ENCODE results near the gene DEPDC7. TPM values are rescaled to one million over a fixed set of nuclear protein-coding genes. Genes with fewer than 3 reads are reported as not detected.
"Not testable (repeated sequence)": the region's sequence is repeated elsewhere in the genome, so short reads cannot be mapped to it uniquely, and the experiment has no call there.

The DEPDC7 gene
- total RNA-seq, 1 donor from 2014 or later: 0.37 TPM

- DNase-seq: no peak
- intact Hi-C loops (cut with micrococcal nuclease): no loop called here
- ATAC-seq: no peak
These were observed 3.2 kb downstream of the DEPDC7 start for GRCh38 chr11:33018840-33019239.

- DNase-seq: no peak
These were observed 5.8 kb downstream of the DEPDC7 start for GRCh38 chr11:33021501-33021900.

GRCh38 chr11:33021937-33022336 lies 6.3 kb downstream of the DEPDC7 start:
- no peak for DNase-seq
- intact Hi-C loops (cut with micrococcal nuclease): no loop called here
- ATAC-seq: no peak

More at GRCh38 chr11:33021501-33021900, 5.8 kb downstream of the DEPDC7 start:
- ATAC-seq: no peak
- intact Hi-C loops (cut with micrococcal nuclease): no loop called here

GRCh38 chr11:33025339-33025722 lies 9.7 kb downstream of the DEPDC7 start:
- no peak for DNase-seq
- intact Hi-C loops (cut with micrococcal nuclease): no loop called here
- no peak for ATAC-seq

- no peak for ATAC-seq
- no peak for DNase-seq
- intact Hi-C loops (cut with micrococcal nuclease): no loop called here
These were observed 11.6 kb downstream of the DEPDC7 start for GRCh38 chr11:33027233-33027632.

- intact Hi-C loops (cut with micrococcal nuclease): no loop called here
- DNase-seq (no peak), ATAC-seq (no peak)
These were observed 12.3 kb downstream of the DEPDC7 start for GRCh38 chr11:33027846-33028536.

- DNase-seq: no peak
These were observed 12.8 kb downstream of the DEPDC7 start for GRCh38 chr11:33028537-33028914.

GRCh38 chr11:33029218-33029617 lies 13.5 kb downstream of the DEPDC7 start:
- DNase-seq; ATAC-seq; intact Hi-C loops (cut with micrococcal nuclease): not testable (repeated sequence)

More at GRCh38 chr11:33028537-33028914, 12.8 kb downstream of the DEPDC7 start:
- no peak for ATAC-seq
- intact Hi-C loops (cut with micrococcal nuclease): no loop called here

GRCh38 chr11:33033493-33033892 lies 17.8 kb downstream of the DEPDC7 start:
- intact Hi-C loops (cut with micrococcal nuclease): no loop called here
- ATAC-seq: no peak

GRCh38 chr11:33035011-33035410 lies 19.3 kb downstream of the DEPDC7 start:
- intact Hi-C loops (cut with micrococcal nuclease): no loop called here
- no peak for DNase-seq
- ATAC-seq: no peak

More at GRCh38 chr11:33033493-33033892, 17.8 kb downstream of the DEPDC7 start:
- no peak for DNase-seq

- DNase-seq: peak; percentile 91
- intact Hi-C loops (cut with micrococcal nuclease): no loop called here
- peak; percentile 93 for ATAC-seq
These were observed 23.8 kb downstream of the DEPDC7 start, which contains the start of gene TCP11L1 for GRCh38 chr11:33039274-33040032. Gene TCP11L1 (plus strand): TSS chr11:33039572. CDS start chr11:33043774, 4,202 bp downstream.

- ATAC-seq (peak; percentile 39), DNase-seq (no peak)
- intact Hi-C loops (cut with micrococcal nuclease): no loop called here
These were observed 24.6 kb downstream of the DEPDC7 start for GRCh38 chr11:33040033-33040861.

- ATAC-seq (no peak), DNase-seq (no peak)
- intact Hi-C loops (cut with micrococcal nuclease): no loop called here
These were observed 25.3 kb downstream of the DEPDC7 start for GRCh38 chr11:33040862-33041453.

GRCh38 chr11:33043221-33043830 lies 27.6 kb downstream of the DEPDC7 start:
- intact Hi-C loops (cut with micrococcal nuclease): no loop called here
- no peak for ATAC-seq
- DNase-seq: no peak

GRCh38 chr11:33044285-33044756 lies 28.6 kb downstream of the DEPDC7 start:
- no peak for ATAC-seq
- intact Hi-C loops (cut with micrococcal nuclease): no loop called here

GRCh38 chr11:33045551-33046255 lies 30.0 kb downstream of the DEPDC7 start:
- DNase-seq: no peak
- intact Hi-C loops (cut with micrococcal nuclease): no loop called here
- no peak for ATAC-seq

More at GRCh38 chr11:33044285-33044756, 28.6 kb downstream of the DEPDC7 start:
- DNase-seq: no peak

GRCh38 chr11:33048701-33049100 lies 33.0 kb downstream of the DEPDC7 start:
- ATAC-seq (peak; percentile 72), DNase-seq (peak; percentile 46)
- intact Hi-C loops (cut with micrococcal nuclease): not testable (repeated sequence)

Measured in left ventricle myocardium superior (tissue), 1 donor.